H9 (cell line): ENCODE measurements around the gene CLDN10. TPM values are rescaled to one million over a fixed set of nuclear protein-coding genes. Genes with fewer than 3 reads are reported as not detected.
A peak's percentile ranks its signal among the peaks of the same experiment; 100 is the strongest.

Experiments used
- DNase-seq: peaks from one replicate; pipeline ENCODE4 v3.0.0-alpha.2; 2017
- H2AFZ ChIP-seq: one replicate; pipeline ENCODE4 v1.6.1; 2013; ENCODE audit warnings: mild to moderate bottlenecking, low read length, control low read depth, moderate library complexity
- H2AK5ac ChIP-seq: 2 replicates; pipeline ENCODE4 v1.6.1; 2013; ENCODE audit warnings: low read length, control low read depth, mixed read lengths; ENCODE audit not compliant: insufficient read length
- H2BK120ac ChIP-seq: one replicate; pipeline ENCODE4 v1.6.1; 2013; ENCODE audit warnings: low read depth, mild to moderate bottlenecking, low read length, control low read depth, inconsistent platforms; ENCODE audit not compliant: poor library complexity, severe bottlenecking
- H2BK12ac ChIP-seq: 2 replicates; pipeline ENCODE4 v1.6.1; 2013; ENCODE audit warnings: low read length, control low read depth, mixed read lengths, low read depth; ENCODE audit not compliant: insufficient read length
- H2BK15ac ChIP-seq: 2 replicates; pipeline ENCODE4 v1.6.1; 2013; ENCODE audit warnings: low read depth, low read length, control low read depth
- H2BK20ac ChIP-seq: one replicate; pipeline ENCODE4 v1.6.1; 2013; ENCODE audit warnings: low read depth, mild to moderate bottlenecking, low read length, control low read depth, inconsistent platforms; ENCODE audit not compliant: poor library complexity, severe bottlenecking
- H2BK5ac ChIP-seq: 2 replicates; pipeline ENCODE4 v1.6.1; 2013; ENCODE audit warnings: low read length, control low read depth, mixed read lengths; ENCODE audit not compliant: insufficient read length
- H3K14ac ChIP-seq: 2 replicates; pipeline ENCODE4 v1.6.1; 2013; ENCODE audit warnings: low read length, control low read depth; ENCODE audit not compliant: insufficient read depth
- H3K18ac ChIP-seq: 2 replicates; pipeline ENCODE4 v1.6.1; 2013; ENCODE audit warnings: low read depth, mild to moderate bottlenecking, mixed read lengths, low read length, control low read depth; ENCODE audit not compliant: insufficient read length
- H3K23ac ChIP-seq: 2 replicates; pipeline ENCODE4 v1.6.1; 2013; ENCODE audit warnings: low read length, control low read depth, mixed read lengths, low read depth; ENCODE audit not compliant: insufficient read length
- H3K23me2 ChIP-seq: 2 replicates; pipeline ENCODE4 v1.6.1; 2013; ENCODE audit warnings: low read depth, mild to moderate bottlenecking, mixed read lengths, low read length, control low read depth; ENCODE audit not compliant: insufficient read length, poor library complexity, severe bottlenecking
- H3K27ac ChIP-seq: 2 replicates; pipeline ENCODE4 v1.5.1; 2013; ENCODE audit warnings: low read length, control low read depth, mixed read lengths, low read depth; ENCODE audit not compliant: insufficient read length
- H3K27me3 ChIP-seq: 2 replicates; pipeline ENCODE4 v1.6.1; 2013; ENCODE audit warnings: low read length, control low read depth, inconsistent platforms; ENCODE audit not compliant: insufficient read depth
- H3K4ac ChIP-seq: 2 replicates; pipeline ENCODE4 v1.6.1; 2013; ENCODE audit warnings: low read depth, mild to moderate bottlenecking, control low read depth, inconsistent platforms, low read length, moderate library complexity
- H3K4me1 ChIP-seq: 2 replicates; pipeline ENCODE4 v1.6.1; 2013; ENCODE audit warnings: low read length, control low read depth, inconsistent platforms; ENCODE audit not compliant: insufficient read depth
- H3K4me2 ChIP-seq: 2 replicates; pipeline ENCODE4 v1.6.1; 2013; ENCODE audit warnings: low read length, control low read depth, mixed read lengths; ENCODE audit not compliant: insufficient read length, insufficient read depth
- H3K56ac ChIP-seq: 2 replicates; pipeline ENCODE4 v1.6.1; 2013; ENCODE audit warnings: low read depth, mild to moderate bottlenecking, mixed read lengths, low read length, control low read depth; ENCODE audit not compliant: insufficient read length
- H3K79me1 ChIP-seq: 2 replicates; pipeline ENCODE4 v1.6.1; 2013; ENCODE audit warnings: low read depth, mild to moderate bottlenecking, moderate library complexity, low read length, control low read depth, inconsistent platforms; ENCODE audit not compliant: insufficient read depth, poor library complexity, severe bottlenecking
- H3K79me2 ChIP-seq: 2 replicates; pipeline ENCODE4 v1.6.1; 2013; ENCODE audit warnings: low read length, control low read depth, inconsistent platforms; ENCODE audit not compliant: insufficient read depth
- H3K9ac ChIP-seq: 2 replicates; pipeline ENCODE4 v1.6.1; 2013; ENCODE audit warnings: low read length, control low read depth, mixed read lengths; ENCODE audit not compliant: insufficient read length; ENCODE audit errors: extremely low read depth
- H3K9me3 ChIP-seq: one replicate; pipeline ENCODE4 v1.6.1; 2013; ENCODE audit warnings: low read depth, low read length, inconsistent platforms; ENCODE audit not compliant: control insufficient read depth
- H3T11ph ChIP-seq: one replicate; pipeline ENCODE4 v1.6.1; 2013; ENCODE audit warnings: mild to moderate bottlenecking, low read length, control low read depth, inconsistent platforms
- H4K20me1 ChIP-seq: one replicate; pipeline ENCODE4 v1.6.1; 2013; ENCODE audit not compliant: control insufficient read depth, insufficient read length, insufficient read depth
- H4K5ac ChIP-seq: 2 replicates; pipeline ENCODE4 v1.6.1; 2013; ENCODE audit warnings: low read depth, mild to moderate bottlenecking, mixed read lengths, low read length, control low read depth; ENCODE audit not compliant: insufficient read length
- H4K8ac ChIP-seq: replicated peaks from 2 replicates; pipeline ENCODE4 v1.6.1; 2013; ENCODE audit warnings: low read length, control low read depth, mixed read lengths, low read depth; ENCODE audit not compliant: insufficient read length
- H4K91ac ChIP-seq: 2 replicates; pipeline ENCODE4 v1.6.1; 2013; ENCODE audit warnings: low read depth, mild to moderate bottlenecking, moderate library complexity, mixed read lengths, low read length, control low read depth; ENCODE audit not compliant: insufficient read length
- H3K27ac Mint-ChIP-seq, 3 experiments: 2 replicates in 2 of 3; 3 replicates in 1 of 3; pipeline ENCODE4 v1.8.0; 2020 to 2021; ENCODE audit warnings: mixed read lengths in 3 of 3, mild to moderate bottlenecking in 1 of 3, moderate library complexity in 1 of 3
- H3K27me3 Mint-ChIP-seq: 2 replicates; pipeline ENCODE4 v1.8.0; 2021; ENCODE audit warnings: low read depth, mild to moderate bottlenecking, moderate library complexity, mixed read lengths
- H3K36me3 Mint-ChIP-seq, 3 experiments: 2 replicates in 2 of 3; 3 replicates in 1 of 3; pipeline ENCODE4 v1.8.0; 2020 to 2021; ENCODE audit warnings: low read depth in 3 of 3, mixed read lengths in 3 of 3; ENCODE audit not compliant: insufficient read depth in 1 of 3
- H3K4me1 Mint-ChIP-seq, 2 experiments: 2 replicates each; pipeline ENCODE4 v1.8.0; 2020; ENCODE audit warnings: mixed read lengths in 2 of 2
- H3K4me3 Mint-ChIP-seq, 2 experiments: 2 replicates in 1 of 2; 3 replicates in 1 of 2; pipeline ENCODE4 v1.8.0; 2020 to 2021; ENCODE audit warnings: mild to moderate bottlenecking in 2 of 2, mixed read lengths in 2 of 2, moderate library complexity in 1 of 2
- H3K9me3 Mint-ChIP-seq, 2 experiments: 2 replicates in 1 of 2; 3 replicates in 1 of 2; pipeline ENCODE4 v1.8.0; 2020; ENCODE audit warnings: mild to moderate bottlenecking in 2 of 2, mixed read lengths in 2 of 2, moderate library complexity in 1 of 2
- CTCF ChIP-seq: fragments of 200-600 bp; sonication (generic); conservative IDR thresholded peaks from 3 replicates; pipeline ENCODE4 v1.8.0; 2021; ENCODE audit warnings: antibody characterized with exemption, mild to moderate bottlenecking
- WGBS: extraction: QIAGEN DNeasy Blood & Tissue Kit; methylation state at CpG from one replicate; pipeline ENCODE4 v1.1.7; 2013; ENCODE audit warnings: missing lambda C conversion rate, low lambda C conversion rate, mixed read lengths; ENCODE audit not compliant: insufficient read length; ENCODE audit errors: extremely low coverage; 5-methylcytosine and 5-hydroxymethylcytosine counted together
- total RNA-seq: library from RNA; stranded (reverse); gene quantifications from 2 replicates; pipeline ENCODE4 v1.2.1, GENCODE V29; 2021

Gene CLDN10
- total RNA-seq, 1 experiment from 2014 or later: 20.7 TPM

GRCh38 chr13:95505265-95505664, 47.3 kb upstream of the CLDN10 start:
- peaks cover 6% of the 10 kb centered on the region; the same call in 1 of the 2 replicates for H3K4me1 ChIP-seq
- DNase-seq: peak; percentile 46
- no peak overlapping the region for H3T11ph ChIP-seq
- no peak overlapping the region for H2BK5ac ChIP-seq
- H3K27me3 ChIP-seq: no peaks in the 10 kb centered on the region
- no peak overlapping the region for H2BK12ac ChIP-seq
- peaks cover 8 to 15% of the 10 kb centered on the region in 2 experiments for H3K9me3 Mint-ChIP-seq
- no peak overlapping the region for H3K9ac ChIP-seq
- H2BK20ac ChIP-seq: no peak overlapping the region
- H3K23me2 ChIP-seq: no peaks in the 10 kb centered on the region
- no peak overlapping the region for H4K5ac ChIP-seq
- H3K4me1 Mint-ChIP-seq: peaks cover 15 to 19% of the 10 kb centered on the region in 2 experiments
- no peak for TF ChIP-seq CTCF
- H3K56ac ChIP-seq: no peak overlapping the region
- H3K4me3 Mint-ChIP-seq: no peak overlapping the region
- H3K14ac ChIP-seq: no peak overlapping the region
- peak overlapping the region; percentile 13 for H3K4me2 ChIP-seq
- peaks cover 2% of the 10 kb centered on the region; the same call in 1 of the 2 replicates for H3K27me3 Mint-ChIP-seq
- H4K20me1 ChIP-seq: no peaks in the 10 kb centered on the region
- H3K79me1 ChIP-seq: no peaks in the 10 kb centered on the region
- WGBS: no CpG with 5 or more reads among the region's 3 CpGs
- peak overlapping the region in 1 of 3 experiments; percentile 88; a peak in 3 of 7 replicates for H3K27ac Mint-ChIP-seq
- peaks cover 0 to 13% (median 3%) of the 10 kb centered on the region in 3 experiments; a peak in 3 of 7 replicates for H3K36me3 Mint-ChIP-seq
- peak overlapping the region; percentile 57 for H2AFZ ChIP-seq
- H4K91ac ChIP-seq: no peak overlapping the region
- H2BK120ac ChIP-seq: no peak overlapping the region
- no peaks in the 10 kb centered on the region for H3K9me3 ChIP-seq
- H3K4ac ChIP-seq: no peak overlapping the region
- H3K27ac ChIP-seq: no peak overlapping the region
- no peak overlapping the region for H3K18ac ChIP-seq
- no peak overlapping the region for H2BK15ac ChIP-seq
- H4K8ac ChIP-seq: no peak overlapping the region
- H3K79me2 ChIP-seq: no peaks in the 10 kb centered on the region
- no peak overlapping the region for H2AK5ac ChIP-seq
- no peak overlapping the region for H3K23ac ChIP-seq
